Measurements from ENCODE around the gene FAXDC2.

- TF ChIP-seq POLR2AphosphoS5 (IDR thresholded peaks at IDR 0.05; ENCODE audit: low read depth): no peak
- TF ChIP-seq, protein P1, sequence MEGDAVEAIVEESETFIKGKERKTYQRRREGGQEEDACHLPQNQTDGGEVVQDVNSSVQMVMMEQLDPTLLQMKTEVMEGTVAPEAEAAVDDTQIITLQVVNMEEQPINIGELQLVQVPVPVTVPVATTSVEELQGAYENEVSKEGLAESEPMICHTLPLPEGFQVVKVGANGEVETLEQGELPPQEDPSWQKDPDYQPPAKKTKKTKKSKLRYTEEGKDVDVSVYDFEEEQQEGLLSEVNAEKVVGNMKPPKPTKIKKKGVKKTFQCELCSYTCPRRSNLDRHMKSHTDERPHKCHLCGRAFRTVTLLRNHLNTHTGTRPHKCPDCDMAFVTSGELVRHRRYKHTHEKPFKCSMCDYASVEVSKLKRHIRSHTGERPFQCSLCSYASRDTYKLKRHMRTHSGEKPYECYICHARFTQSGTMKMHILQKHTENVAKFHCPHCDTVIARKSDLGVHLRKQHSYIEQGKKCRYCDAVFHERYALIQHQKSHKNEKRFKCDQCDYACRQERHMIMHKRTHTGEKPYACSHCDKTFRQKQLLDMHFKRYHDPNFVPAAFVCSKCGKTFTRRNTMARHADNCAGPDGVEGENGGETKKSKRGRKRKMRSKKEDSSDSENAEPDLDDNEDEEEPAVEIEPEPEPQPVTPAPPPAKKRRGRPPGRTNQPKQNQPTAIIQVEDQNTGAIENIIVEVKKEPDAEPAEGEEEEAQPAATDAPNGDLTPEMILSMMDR (IDR thresholded peaks at IDR 0.05; ENCODE audit: insufficient read depth, low read length): no peak
- TF ChIP-seq, protein P2, sequence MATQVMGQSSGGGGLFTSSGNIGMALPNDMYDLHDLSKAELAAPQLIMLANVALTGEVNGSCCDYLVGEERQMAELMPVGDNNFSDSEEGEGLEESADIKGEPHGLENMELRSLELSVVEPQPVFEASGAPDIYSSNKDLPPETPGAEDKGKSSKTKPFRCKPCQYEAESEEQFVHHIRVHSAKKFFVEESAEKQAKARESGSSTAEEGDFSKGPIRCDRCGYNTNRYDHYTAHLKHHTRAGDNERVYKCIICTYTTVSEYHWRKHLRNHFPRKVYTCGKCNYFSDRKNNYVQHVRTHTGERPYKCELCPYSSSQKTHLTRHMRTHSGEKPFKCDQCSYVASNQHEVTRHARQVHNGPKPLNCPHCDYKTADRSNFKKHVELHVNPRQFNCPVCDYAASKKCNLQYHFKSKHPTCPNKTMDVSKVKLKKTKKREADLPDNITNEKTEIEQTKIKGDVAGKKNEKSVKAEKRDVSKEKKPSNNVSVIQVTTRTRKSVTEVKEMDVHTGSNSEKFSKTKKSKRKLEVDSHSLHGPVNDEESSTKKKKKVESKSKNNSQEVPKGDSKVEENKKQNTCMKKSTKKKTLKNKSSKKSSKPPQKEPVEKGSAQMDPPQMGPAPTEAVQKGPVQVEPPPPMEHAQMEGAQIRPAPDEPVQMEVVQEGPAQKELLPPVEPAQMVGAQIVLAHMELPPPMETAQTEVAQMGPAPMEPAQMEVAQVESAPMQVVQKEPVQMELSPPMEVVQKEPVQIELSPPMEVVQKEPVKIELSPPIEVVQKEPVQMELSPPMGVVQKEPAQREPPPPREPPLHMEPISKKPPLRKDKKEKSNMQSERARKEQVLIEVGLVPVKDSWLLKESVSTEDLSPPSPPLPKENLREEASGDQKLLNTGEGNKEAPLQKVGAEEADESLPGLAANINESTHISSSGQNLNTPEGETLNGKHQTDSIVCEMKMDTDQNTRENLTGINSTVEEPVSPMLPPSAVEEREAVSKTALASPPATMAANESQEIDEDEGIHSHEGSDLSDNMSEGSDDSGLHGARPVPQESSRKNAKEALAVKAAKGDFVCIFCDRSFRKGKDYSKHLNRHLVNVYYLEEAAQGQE (IDR thresholded peaks at IDR 0.05; ENCODE audit: insufficient replicate concordance, low read depth): no peak
Observed at GRCh38 chr5:154823605-154824004, 26.8 kb downstream of the FAXDC2 start.

All from HL-60 (cell line).